Activated CD4-positive, alpha-beta memory T cell treated with anti-CD3 and anti-CD28 coated beads for 36 hours (primary cell): ENCODE measurements around the gene DUXB. TPM values are rescaled to one million over a fixed set of nuclear protein-coding genes. Genes with fewer than 3 reads are reported as not detected.

Experiments used
- CTCF ChIA-PET: fragments of 350-600 bp; sonication (Branson Sonifier 250); formaldehyde crosslinking; loops from one replicate; lab custom pipeline; 2021; ENCODE audit warnings: antibody characterized with exemption, inconsistent platforms; lab: Charles Lee
- POLR2A ChIA-PET: fragments of 350-600 bp; sonication (Branson Sonifier 250); formaldehyde crosslinking; loops from one replicate; lab custom pipeline; 2021; ENCODE audit warnings: antibody characterized with exemption; lab: Charles Lee
- DNase-seq: peaks from one replicate; pipeline ENCODE4 v3.0.0-alpha.2; 2020
- H3K27ac Mint-ChIP-seq: one replicate; pipeline ENCODE4 v1.8.0; 2021; ENCODE audit warnings: mixed read lengths
- H3K27me3 Mint-ChIP-seq: one replicate; pipeline ENCODE4 v1.8.0; 2021; ENCODE audit warnings: mixed read lengths
- H3K36me3 Mint-ChIP-seq: one replicate; pipeline ENCODE4 v1.8.0; 2021; ENCODE audit warnings: mixed read lengths
- H3K4me1 Mint-ChIP-seq: one replicate; pipeline ENCODE4 v1.8.0; 2021; ENCODE audit warnings: low read depth, mixed read lengths
- H3K4me3 Mint-ChIP-seq: one replicate; pipeline ENCODE4 v1.8.0; 2021; ENCODE audit warnings: mild to moderate bottlenecking, mixed read lengths
- H3K9me3 Mint-ChIP-seq: one replicate; pipeline ENCODE4 v1.8.0; 2021; ENCODE audit warnings: mixed read lengths
- intact Hi-C: fragments of 100-400 bp; cut with micrococcal nuclease; formaldehyde crosslinking; loops from one replicate; pipeline ENCODE4 v1.15.1; 2023
- total RNA-seq, 2 experiments: library from RNA; stranded (reverse); gene quantifications; one replicate each; pipeline ENCODE4 v1.2.3, GENCODE V29; 2021

DUXB gene
- total RNA-seq, 2 experiments from 2014 or later, result not detected

- POLR2A ChIA-PET, result no interaction called here
- no peaks in the 10 kb centered on the region for H3K9me3 Mint-ChIP-seq
- H3K27ac Mint-ChIP-seq, result peak overlapping the region; percentile 80
- CTCF ChIA-PET, result interaction anchor here (0.7 to 0.9 kb wide), 2 partner anchors 137 to 189 kb away, joined by 3 read pairs; no protein-coding TSS in a partner anchor
- H3K4me3 Mint-ChIP-seq, result no peak overlapping the region
- intact Hi-C loops, result no loop called here
- no peak for DNase-seq
- peaks cover 45% of the 10 kb centered on the region for H3K4me1 Mint-ChIP-seq
- H3K27me3 Mint-ChIP-seq, result no peaks in the 10 kb centered on the region
- peaks cover 38% of the 10 kb centered on the region for H3K36me3 Mint-ChIP-seq
Measured at GRCh38 chr16:75653922-75654321, 47.3 kb downstream of the DUXB start.

GRCh38 chr16:75648265-75649076 lies 52.8 kb downstream of the DUXB start:
- Mint-ChIP-seq H3K4me3 (peak overlapping the region; percentile 94), H3K27ac (peak overlapping the region; percentile 98), H3K27me3 (no peaks in the 10 kb centered on the region), H3K9me3 (no peaks in the 10 kb centered on the region), H3K4me1 (peaks cover 57% of the 10 kb centered on the region), H3K36me3 (peaks cover 42% of the 10 kb centered on the region)
- ChIA-PET POLR2A (interaction anchor here (0.6 to 5.0 kb wide), 16 partner anchors 11 to 1543 kb away, joined by 3 to 83 read pairs (median 4); partner anchors contain the start of genes ADAT1, CFDP1 and MON1B), CTCF (interaction anchor here (0.5 to 6.4 kb wide), 15 partner anchors 12 to 449 kb away, joined by 3 to 35 read pairs (median 4); partner anchors contain the start of genes ADAT1, GABARAPL2, TMEM170A and TMEM231)
- peak; percentile 91 for DNase-seq
- intact Hi-C loops, result loop anchor here (1.0 to 10.0 kb wide), 4 partner anchors 131 to 1354 kb away; partner anchors contain the start of genes CFDP1, PSMD7 and RFWD3

- peak; percentile 97 for DNase-seq
- intact Hi-C loops, result loop anchor here (1.0 to 10.0 kb wide), 10 partner anchors 24 to 1543 kb away; partner anchors contain the start of genes ADAT1, CFDP1, MON1B and PSMD7
- no peaks in the 10 kb centered on the region for H3K27me3 Mint-ChIP-seq
- CTCF ChIA-PET, result interaction anchor here (0.5 to 6.4 kb wide), 13 partner anchors 8 to 447 kb away, joined by 3 to 35 read pairs (median 4); partner anchors contain the start of genes ADAT1, TMEM170A and TMEM231
- no peaks in the 10 kb centered on the region for H3K9me3 Mint-ChIP-seq
- H3K4me1 Mint-ChIP-seq, result peaks cover 54% of the 10 kb centered on the region
- H3K36me3 Mint-ChIP-seq, result peaks cover 46% of the 10 kb centered on the region
- H3K27ac Mint-ChIP-seq, result peak within 1 kb of the TSS; percentile 98
- H3K4me3 Mint-ChIP-seq, result peak within 1 kb of the TSS; percentile 94
- POLR2A ChIA-PET, result interaction anchor here (0.7 to 5.0 kb wide), 19 partner anchors 10 to 1543 kb away, joined by 3 to 83 read pairs (median 5); partner anchors contain the start of genes ADAT1, CFDP1, MON1B and TMEM170A
Measured at GRCh38 chr16:75647492-75648264, 53.6 kb downstream of the DUXB start, which contains the start of the genes KARS1 and TERF2IP. Gene KARS1 (minus strand): TSS chr16:75647665. CDS start chr16:75647639, 26 bp downstream. Gene TERF2IP (plus strand): TSS chr16:75647773. CDS start chr16:75647883, 110 bp downstream.

GRCh38 chr16:75647112-75647491 lies 54.2 kb downstream of the DUXB start:
- intact Hi-C loops, result loop anchor here (1.0 to 10.0 kb wide), 8 partner anchors 24 to 1544 kb away; partner anchors contain the start of genes ADAT1, MON1B, PSMD7 and RFWD3
- Mint-ChIP-seq H3K9me3 (no peaks in the 10 kb centered on the region), H3K36me3 (peaks cover 49% of the 10 kb centered on the region), H3K27ac (peak overlapping the region; percentile 98), H3K4me1 (peaks cover 55% of the 10 kb centered on the region), H3K4me3 (peak overlapping the region; percentile 94), H3K27me3 (no peaks in the 10 kb centered on the region)
- ChIA-PET POLR2A (interaction anchor here (0.7 to 5.0 kb wide), 17 partner anchors 9 to 1544 kb away, joined by 3 to 83 read pairs (median 5); partner anchors contain the start of genes ADAT1, CFDP1, MON1B and TMEM170A), CTCF (interaction anchor here (0.8 to 6.4 kb wide), 9 partner anchors 8 to 447 kb away, joined by 3 to 35 read pairs (median 4); partner anchors contain the start of genes ADAT1 and TMEM170A)
- DNase-seq, result no peak

- Mint-ChIP-seq H3K4me1 (peaks cover 44% of the 10 kb centered on the region), H3K27ac (peak overlapping the region; percentile 69), H3K4me3 (peak overlapping the region; percentile 51), H3K9me3 (no peaks in the 10 kb centered on the region), H3K36me3 (peaks cover 56% of the 10 kb centered on the region), H3K27me3 (no peaks in the 10 kb centered on the region)
- intact Hi-C loops, result loop anchor here (5.0 to 10.0 kb wide), 2 partner anchors 977 to 1350 kb away; partner anchors contain the start of genes PSMD7 and RFWD3
- no peak for DNase-seq
- ChIA-PET POLR2A (interaction anchor here (1.4 kb wide), 2 partner anchors 14 to 21 kb away, joined by 3 to 6 read pairs; partner anchors contain the start of gene ADAT1), CTCF (interaction anchor here (0.6 to 2.1 kb wide), 5 partner anchors 18 to 179 kb away, joined by 3 to 6 read pairs (median 4); partner anchors contain the start of gene TMEM170A)
Measured at GRCh38 chr16:75644240-75645012, 56.8 kb downstream of the DUXB start.

Other genes starting within 250 kb of the DUXB start
- 10 to 100 TPM; 24.3 to 25.6 TPM for gene TMEM170A, start 236.8 kb downstream of the DUXB start, total RNA-seq
- not detected for gene CHST6, start 206.0 kb downstream of the DUXB start, total RNA-seq
- gene CHST5, start 165.4 kb downstream of the DUXB start, total RNA-seq, result under 1 TPM in 1 of 2 experiments, not detected in 1; 0.34 TPM
- gene TMEM231, start 145.2 kb downstream of the DUXB start, total RNA-seq, result 1 to 10 TPM; 4.6 to 5.3 TPM
- gene GABARAPL2, start 135.1 kb downstream of the DUXB start, total RNA-seq, result 10 to 100 TPM; 71.5 to 76.1 TPM
- gene ADAT1, start 78.2 kb downstream of the DUXB start, total RNA-seq, result 10 to 100 TPM; 39.9 to 40.2 TPM
- 100 to 1,000 TPM; 273 to 277 TPM for gene KARS1, start 53.8 kb downstream of the DUXB start, total RNA-seq
- gene TERF2IP, start 53.7 kb downstream of the DUXB start, total RNA-seq, result 10 to 100 TPM; 80.3 to 85.1 TPM
- gene CPHXL2, start 24.5 kb downstream of the DUXB start, total RNA-seq, result not detected
- gene CPHXL, start 25.0 kb upstream of the DUXB start, total RNA-seq, result not detected